Hepatocyte (in vitro differentiated cells): ENCODE results near the gene GRXCR2. TPM values are rescaled to one million over a fixed set of nuclear protein-coding genes. Genes with fewer than 3 reads are reported as not detected.

Experiments
- DNase-seq: peaks from one replicate; pipeline ENCODE4 v3.0.0-alpha.2; 2016; ENCODE audit warnings: low spot score
- H2AFZ ChIP-seq: fragments of 200-600 bp; sonication (generic); 2 replicates; pipeline ENCODE4 v1.6.0; 2016; ENCODE audit warnings: antibody characterized with exemption, mild to moderate bottlenecking
- H3K27ac ChIP-seq: fragments of 200-600 bp; sonication (generic); 2 replicates; pipeline ENCODE4 v1.5.1; 2016; ENCODE audit warnings: mild to moderate bottlenecking
- H3K27me3 ChIP-seq: fragments of 200-600 bp; sonication (generic); 2 replicates; pipeline ENCODE4 v1.6.1; 2016
- H3K36me3 ChIP-seq: fragments of 200-600 bp; sonication (generic); replicated peaks from 2 replicates; pipeline ENCODE4 v1.5.1; 2016; ENCODE audit warnings: low read depth; ENCODE audit not compliant: insufficient read depth
- H3K4me1 ChIP-seq: fragments of 200-600 bp; sonication (generic); 2 replicates; pipeline ENCODE4 v1.5.1; 2016; ENCODE audit warnings: mild to moderate bottlenecking, moderate library complexity; ENCODE audit not compliant: insufficient read depth
- H3K4me2 ChIP-seq: fragments of 200-600 bp; sonication (generic); 2 replicates; pipeline ENCODE4 v1.6.0; 2016
- H3K4me3 ChIP-seq: fragments of 200-600 bp; sonication (generic); 2 replicates; pipeline ENCODE4 v1.5.1; 2016; ENCODE audit warnings: mild to moderate bottlenecking
- H3K79me2 ChIP-seq: fragments of 200-600 bp; sonication (generic); 2 replicates; pipeline ENCODE4 v1.6.0; 2017; ENCODE audit warnings: mild to moderate bottlenecking
- H3K9me2 ChIP-seq: fragments of 200-600 bp; sonication (generic); replicated peaks from 2 replicates; pipeline ENCODE4 v1.6.0; 2017; ENCODE audit warnings: mild to moderate bottlenecking; ENCODE audit not compliant: insufficient read depth
- H3K9me3 ChIP-seq: fragments of 200-600 bp; sonication (generic); 2 replicates; pipeline ENCODE4 v1.5.1; 2016; ENCODE audit warnings: low read depth, mild to moderate bottlenecking
- H4K20me1 ChIP-seq: fragments of 200-600 bp; sonication (generic); 2 replicates; pipeline ENCODE4 v1.6.0; 2016; ENCODE audit warnings: mild to moderate bottlenecking; ENCODE audit not compliant: insufficient read depth, poor library complexity, severe bottlenecking
- EZH2 ChIP-seq: fragments of 200-600 bp; sonication (generic); IDR thresholded peaks from 2 replicates; pipeline ENCODE4 v1.6.1; 2016; ENCODE audit warnings: antibody characterized with exemption, mild to moderate bottlenecking, borderline replicate concordance
- EZH2phosphoT487 ChIP-seq: fragments of 200-600 bp; sonication (generic); IDR thresholded peaks from one replicate; pipeline ENCODE4 v1.6.1; 2018; ENCODE audit warnings: antibody characterized with exemption, mild to moderate bottlenecking, low read depth, moderate library complexity; ENCODE audit not compliant: unreplicated experiment, severe bottlenecking
- WGBS: methylation state at CpG from one replicate; pipeline ENCODE4 v1.1.6; 2016; ENCODE audit warnings: low lambda C conversion rate; ENCODE audit errors: missing lambda C conversion rate; 5-methylcytosine and 5-hydroxymethylcytosine counted together
- polyA plus RNA-seq: library from polyadenylated mRNA; unstranded; fragments of >200 nt; fragmentation: Nextera tagmentation; extraction: Ambion mirVana; gene quantifications from 2 replicates; pipeline ENCODE4 v1.2.1, GENCODE V29; 2016
- total RNA-seq: library from RNA; depleted of rRNA; stranded (reverse); fragments of >200 nt; gene quantifications from 2 replicates; pipeline ENCODE4 v1.2.3, GENCODE V29; 2014
- TF ChIP-seq, protein P1 (sequence below): fragments of 200-600 bp; sonication (generic); IDR thresholded peaks from 2 replicates; pipeline ENCODE4 v1.5.1; 2016; ENCODE audit warnings: antibody characterized with exemption, mild to moderate bottlenecking; ENCODE audit not compliant: poor library complexity

GRXCR2 gene
- total and polyA plus RNA-seq, 2 experiments from 2014 or later: not detected

GRCh38 chr5:145915970-145916638 lies 43.3 kb upstream of the GRXCR2 start:
- Histone ChIP-seq H3K79me2 (no peaks in the 10 kb centered on the region), H3K4me1 (no peaks in the 10 kb centered on the region), H3K4me2 (no peak overlapping the region), H3K4me3 (no peak overlapping the region), H3K36me3 (no peaks in the 10 kb centered on the region), H4K20me1 (no peaks in the 10 kb centered on the region), H3K27ac (no peak overlapping the region), H3K9me3 (no peaks in the 10 kb centered on the region), H2AFZ (no peak overlapping the region), H3K27me3 (no peaks in the 10 kb centered on the region), H3K9me2 (no peaks in the 10 kb centered on the region)
- TF ChIP-seq, protein P1, sequence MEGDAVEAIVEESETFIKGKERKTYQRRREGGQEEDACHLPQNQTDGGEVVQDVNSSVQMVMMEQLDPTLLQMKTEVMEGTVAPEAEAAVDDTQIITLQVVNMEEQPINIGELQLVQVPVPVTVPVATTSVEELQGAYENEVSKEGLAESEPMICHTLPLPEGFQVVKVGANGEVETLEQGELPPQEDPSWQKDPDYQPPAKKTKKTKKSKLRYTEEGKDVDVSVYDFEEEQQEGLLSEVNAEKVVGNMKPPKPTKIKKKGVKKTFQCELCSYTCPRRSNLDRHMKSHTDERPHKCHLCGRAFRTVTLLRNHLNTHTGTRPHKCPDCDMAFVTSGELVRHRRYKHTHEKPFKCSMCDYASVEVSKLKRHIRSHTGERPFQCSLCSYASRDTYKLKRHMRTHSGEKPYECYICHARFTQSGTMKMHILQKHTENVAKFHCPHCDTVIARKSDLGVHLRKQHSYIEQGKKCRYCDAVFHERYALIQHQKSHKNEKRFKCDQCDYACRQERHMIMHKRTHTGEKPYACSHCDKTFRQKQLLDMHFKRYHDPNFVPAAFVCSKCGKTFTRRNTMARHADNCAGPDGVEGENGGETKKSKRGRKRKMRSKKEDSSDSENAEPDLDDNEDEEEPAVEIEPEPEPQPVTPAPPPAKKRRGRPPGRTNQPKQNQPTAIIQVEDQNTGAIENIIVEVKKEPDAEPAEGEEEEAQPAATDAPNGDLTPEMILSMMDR: no peak
- TF ChIP-seq EZH2phosphoT487 (no peak), EZH2 (no peak)
- 93% methylated on average over 7 of the region's 7 CpGs for WGBS
- no peak for DNase-seq

- H2AFZ ChIP-seq: no peak overlapping the region
- no peak for DNase-seq
- no peaks in the 10 kb centered on the region for H3K27me3 ChIP-seq
- H3K79me2 ChIP-seq: no peaks in the 10 kb centered on the region
- H3K4me2 ChIP-seq: no peak overlapping the region
- TF ChIP-seq, protein P1: no peak
- TF ChIP-seq EZH2: no peak
- TF ChIP-seq EZH2phosphoT487: no peak
- no peaks in the 10 kb centered on the region for H3K9me2 ChIP-seq
- H3K4me1 ChIP-seq: no peaks in the 10 kb centered on the region
- no peak overlapping the region for H3K4me3 ChIP-seq
- H3K27ac ChIP-seq: no peak overlapping the region
- WGBS: 96% methylated on average over 7 of the region's 7 CpGs
- H3K36me3 ChIP-seq: no peaks in the 10 kb centered on the region
- no peaks in the 10 kb centered on the region for H4K20me1 ChIP-seq
- no peaks in the 10 kb centered on the region for H3K9me3 ChIP-seq
Observed at GRCh38 chr5:145913701-145914100, 40.9 kb upstream of the GRXCR2 start.

DNA sequence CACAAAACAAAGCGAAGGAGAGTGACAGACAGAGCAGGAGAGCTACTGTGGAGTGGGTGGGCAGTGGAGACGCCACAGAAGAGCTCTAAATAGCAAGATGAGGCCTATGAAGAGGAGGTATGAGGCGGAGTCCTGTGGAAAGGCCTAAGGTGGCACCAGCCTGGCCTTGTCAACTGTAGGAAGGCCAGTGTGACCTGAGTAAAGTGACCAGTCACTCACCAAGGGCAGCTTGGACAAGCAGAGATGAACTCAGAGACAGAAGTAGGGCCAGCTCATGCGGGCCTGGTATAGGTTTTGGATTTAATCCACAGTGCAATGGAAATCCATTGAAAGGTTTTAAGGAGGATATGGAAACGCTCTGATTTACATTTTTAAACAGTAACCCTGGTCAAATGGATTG lies 39.8 kb upstream of the GRXCR2 start:
- no peaks in the 10 kb centered on the region for H4K20me1 ChIP-seq
- no peak overlapping the region for H3K4me2 ChIP-seq
- no peak overlapping the region for H3K27ac ChIP-seq
- H3K36me3 ChIP-seq: no peaks in the 10 kb centered on the region
- TF ChIP-seq, protein P1: no peak
- TF ChIP-seq EZH2phosphoT487 (no peak), EZH2 (no peak)
- no peaks in the 10 kb centered on the region for H3K79me2 ChIP-seq
- H3K4me3 ChIP-seq: no peak overlapping the region
- no peak for DNase-seq
- WGBS: 94% methylated on average over 5 of the region's 5 CpGs
- H2AFZ ChIP-seq: no peak overlapping the region
- no peaks in the 10 kb centered on the region for H3K4me1 ChIP-seq
- H3K9me2 ChIP-seq: no peaks in the 10 kb centered on the region
- no peaks in the 10 kb centered on the region for H3K27me3 ChIP-seq
- no peaks in the 10 kb centered on the region for H3K9me3 ChIP-seq
